Activated T-cell treated with anti-CD3 and anti-CD28 coated beads, Interleukin-2, amount 50 U/mL, for 4 hours (primary cell): ENCODE results near the gene SLC6A17. TPM values are rescaled to one million over a fixed set of nuclear protein-coding genes. Genes with fewer than 3 reads are reported as not detected.

ENCODE experiments used
- ATAC-seq, 2 donors: fragments of 200-7000 bp; cut with Tn5 transposase; one replicate each; pipeline ENCODE4 v1.10.0; 2021
- DNase-seq: peaks from one replicate; pipeline ENCODE4 v3.0.0-alpha.2; 2020
- H3K27me3 Mint-ChIP-seq: one replicate; pipeline ENCODE4 v1.8.0; 2021; ENCODE audit warnings: low read depth, mixed read lengths
- H3K36me3 Mint-ChIP-seq: one replicate; pipeline ENCODE4 v1.8.0; 2022; ENCODE audit warnings: mixed read lengths; ENCODE audit not compliant: insufficient read depth
- H3K4me1 Mint-ChIP-seq: one replicate; pipeline ENCODE4 v1.8.0; 2021; ENCODE audit warnings: low read depth, mixed read lengths
- H3K4me3 Mint-ChIP-seq: one replicate; pipeline ENCODE4 v1.8.0; 2021; ENCODE audit warnings: mild to moderate bottlenecking, moderate library complexity, mixed read lengths
- H3K9me3 Mint-ChIP-seq: one replicate; pipeline ENCODE4 v1.8.0; 2021; ENCODE audit warnings: mixed read lengths
- total RNA-seq, 3 donors: library from RNA; stranded (reverse); gene quantifications; one replicate each; pipeline ENCODE4 v1.2.1, GENCODE V29; 2021

Gene SLC6A17
- total RNA-seq, 3 donors from 2014 or later: 0.05 to 0.10 TPM; not detected in 1

DNA sequence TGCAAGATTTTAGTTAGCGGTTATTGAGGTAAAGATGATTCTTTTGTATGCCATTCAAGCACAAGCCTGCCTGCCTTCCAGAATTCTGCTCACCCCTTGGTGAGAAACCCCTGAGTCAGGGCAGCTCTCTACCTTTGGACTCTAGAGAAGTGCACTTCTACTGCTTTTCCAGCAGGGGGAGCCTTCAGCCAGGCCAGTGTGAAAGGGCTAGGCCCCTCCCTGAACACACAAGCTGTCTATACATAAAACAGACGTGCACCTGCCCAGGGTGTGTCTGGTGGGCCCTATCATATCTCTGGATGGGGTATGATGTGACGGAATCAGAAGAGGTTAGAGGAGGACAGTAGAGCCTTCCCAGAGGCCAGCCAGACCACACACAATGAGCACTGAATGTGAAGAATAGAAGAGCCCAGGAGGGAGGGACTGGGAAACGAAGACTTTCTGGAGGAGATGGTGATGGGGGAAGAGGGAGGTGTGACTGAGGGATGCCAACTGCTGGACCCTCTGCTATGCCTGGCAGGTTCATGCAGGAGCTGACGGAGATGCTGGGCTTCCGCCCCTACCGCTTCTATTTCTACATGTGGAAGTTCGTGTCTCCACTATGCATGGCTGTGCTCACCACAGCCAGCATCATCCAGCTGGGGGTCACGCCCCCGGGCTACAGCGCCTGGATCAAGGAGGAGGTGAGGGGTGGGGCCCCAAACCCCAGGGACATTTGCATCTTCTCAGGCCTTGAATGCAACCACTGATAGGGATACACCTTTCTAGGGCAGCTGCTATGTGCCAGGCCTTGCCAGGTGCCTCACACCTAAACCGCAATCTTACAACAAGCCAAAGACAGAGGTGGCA is 46.8 kb downstream of the SLC6A17 start:
- Mint-ChIP-seq H3K9me3 (no peaks in the 10 kb centered on the region), H3K4me1 (no peaks in the 10 kb centered on the region), H3K27me3 (no peaks in the 10 kb centered on the region), H3K4me3 (no peak overlapping the region), H3K36me3 (no peaks in the 10 kb centered on the region)
- ATAC-seq (peak; percentile 92 to 93), DNase-seq (peak; percentile 39)

DNA sequence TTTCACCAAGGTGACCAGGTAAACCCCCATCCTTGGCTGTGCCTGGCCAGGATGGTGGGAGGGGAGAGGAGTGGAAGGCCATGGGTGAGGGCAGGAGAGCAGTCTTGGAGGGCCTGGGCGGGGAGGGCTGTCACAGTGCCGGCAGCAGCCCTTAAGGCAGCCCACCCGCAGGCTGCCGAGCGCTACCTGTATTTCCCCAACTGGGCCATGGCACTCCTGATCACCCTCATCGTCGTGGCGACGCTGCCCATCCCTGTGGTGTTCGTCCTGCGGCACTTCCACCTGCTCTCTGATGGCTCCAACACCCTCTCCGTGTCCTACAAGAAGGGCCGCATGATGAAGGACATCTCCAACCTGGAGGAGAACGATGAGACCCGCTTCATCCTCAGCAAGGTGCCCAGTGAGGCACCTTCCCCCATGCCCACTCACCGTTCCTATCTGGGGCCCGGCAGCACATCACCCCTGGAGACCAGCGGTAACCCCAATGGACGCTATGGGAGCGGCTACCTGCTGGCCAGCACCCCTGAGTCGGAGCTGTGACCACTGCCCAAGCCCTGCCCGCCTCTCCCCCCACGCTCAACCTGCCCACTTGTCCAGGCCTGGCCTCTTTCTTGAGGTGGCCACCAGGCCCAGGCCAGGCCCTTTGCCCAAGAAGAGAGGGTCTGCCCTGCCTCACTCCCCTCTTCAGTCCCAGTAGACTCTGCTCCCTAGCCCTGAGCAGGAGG is 47.8 kb downstream of the SLC6A17 start:
- Mint-ChIP-seq H3K4me3 (no peak overlapping the region), H3K36me3 (no peaks in the 10 kb centered on the region), H3K9me3 (no peaks in the 10 kb centered on the region), H3K27me3 (no peaks in the 10 kb centered on the region), H3K4me1 (peaks cover 3% of the 10 kb centered on the region)
- DNase-seq (no peak), ATAC-seq (no peak)

DNA sequence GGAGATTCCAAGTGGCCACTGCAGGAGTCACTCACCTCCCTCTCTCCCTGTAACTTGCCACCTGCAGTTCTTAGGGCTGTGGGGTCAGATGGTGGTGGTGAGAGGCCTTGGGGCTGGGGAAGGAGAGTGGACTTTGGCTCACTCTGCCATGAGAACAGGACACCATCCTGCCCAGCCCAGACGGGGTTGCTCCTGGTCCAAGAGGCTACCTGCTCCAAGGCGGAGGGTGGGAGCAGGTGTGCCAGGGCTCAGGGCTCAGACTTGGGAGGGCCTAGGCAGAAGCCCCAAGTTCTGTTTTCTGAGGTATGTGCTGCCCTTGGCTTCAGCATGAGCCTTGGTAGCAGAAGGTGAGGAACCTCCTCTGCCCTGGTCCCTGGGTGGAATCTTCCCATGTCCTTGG is 48.5 kb downstream of the SLC6A17 start:
- no peaks in the 10 kb centered on the region for H3K36me3 Mint-ChIP-seq
- no peaks in the 10 kb centered on the region for H3K9me3 Mint-ChIP-seq
- DNase-seq (no peak), ATAC-seq (no peak)
- no peak overlapping the region for H3K4me3 Mint-ChIP-seq
- no peaks in the 10 kb centered on the region for H3K27me3 Mint-ChIP-seq
- H3K4me1 Mint-ChIP-seq: peaks cover 9% of the 10 kb centered on the region

DNA sequence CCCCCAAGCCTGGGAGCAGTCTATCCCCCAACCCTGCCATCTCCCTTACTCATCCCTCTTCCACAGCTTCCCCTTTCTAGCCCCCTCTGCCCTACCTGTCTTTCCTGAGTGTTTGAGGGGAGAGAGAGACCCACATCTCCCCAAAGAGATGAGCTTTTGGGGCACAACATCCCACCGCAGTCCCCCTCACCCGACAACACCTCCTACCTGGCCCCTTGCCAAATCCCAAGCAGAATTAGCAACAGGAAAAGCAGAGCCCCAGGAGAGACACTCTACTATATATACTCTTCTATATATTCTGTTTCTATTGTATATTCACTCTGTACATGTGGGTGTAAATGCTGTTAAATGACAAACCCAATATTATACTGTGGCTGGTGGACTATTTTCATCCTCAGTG is 49.9 kb downstream of the SLC6A17 start:
- Mint-ChIP-seq H3K4me1 (peaks cover 9% of the 10 kb centered on the region), H3K9me3 (no peaks in the 10 kb centered on the region), H3K4me3 (no peak overlapping the region), H3K36me3 (no peaks in the 10 kb centered on the region), H3K27me3 (no peaks in the 10 kb centered on the region)
- DNase-seq: no peak
- no peak for ATAC-seq

DNA sequence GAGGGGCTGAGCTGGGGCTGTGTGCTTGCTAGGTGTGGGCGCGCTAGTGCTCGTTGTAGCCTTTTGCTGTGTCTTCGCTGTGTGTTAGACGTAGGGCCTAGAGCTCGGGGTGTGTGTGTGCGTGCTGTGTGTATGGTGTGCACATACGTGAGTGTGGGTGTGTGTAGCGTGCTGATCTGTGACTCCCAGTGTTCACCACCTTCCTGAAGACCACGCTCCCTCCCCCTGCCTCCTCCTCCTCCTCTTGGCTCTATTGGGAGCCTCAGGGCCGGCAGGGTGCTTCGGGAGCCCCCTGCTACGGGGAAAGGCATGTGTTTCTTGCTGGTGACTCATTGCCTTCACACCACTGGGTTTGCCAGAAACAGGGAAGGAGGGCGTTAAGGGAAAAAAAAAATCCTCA is 50.4 kb downstream of the SLC6A17 start:
- peaks cover 9% of the 10 kb centered on the region for H3K4me1 Mint-ChIP-seq
- ATAC-seq (no peak), DNase-seq (no peak)
- H3K4me3 Mint-ChIP-seq: no peak overlapping the region
- H3K27me3 Mint-ChIP-seq: no peaks in the 10 kb centered on the region
- no peaks in the 10 kb centered on the region for H3K36me3 Mint-ChIP-seq
- no peaks in the 10 kb centered on the region for H3K9me3 Mint-ChIP-seq

DNA sequence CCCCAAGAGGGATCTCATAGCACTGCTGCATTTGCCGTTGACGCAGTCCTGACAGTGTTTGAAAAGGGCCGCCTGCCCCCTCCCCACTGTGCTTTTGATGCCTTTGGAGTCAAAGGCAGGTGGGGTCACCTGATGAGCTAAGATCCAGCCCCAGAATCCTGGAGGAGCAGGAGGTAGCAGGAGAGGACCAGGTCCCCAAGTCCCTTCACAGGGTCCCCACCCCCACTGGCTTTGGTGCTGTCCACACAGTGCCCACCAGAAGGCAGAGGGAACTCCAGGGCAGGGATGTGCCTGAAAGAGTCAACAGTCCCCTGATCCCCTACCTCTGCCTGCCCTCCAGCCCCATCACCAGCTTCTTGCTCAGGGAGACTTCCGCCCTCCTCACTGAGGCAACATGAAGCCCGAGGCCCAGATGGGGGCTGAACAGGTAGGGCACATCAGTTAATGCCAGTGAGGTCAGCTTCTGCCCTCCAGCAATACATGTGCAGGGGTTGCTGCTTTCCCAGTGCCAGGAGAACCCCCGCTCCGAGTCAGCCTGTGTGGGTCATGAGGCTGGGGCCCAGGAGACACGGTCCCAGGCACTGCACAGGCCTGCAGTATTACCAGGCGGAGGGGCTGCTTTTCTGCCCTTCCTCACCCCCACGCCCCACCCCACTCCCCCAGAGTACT is 51.0 kb downstream of the SLC6A17 start:
- Mint-ChIP-seq H3K36me3 (no peaks in the 10 kb centered on the region), H3K4me1 (peaks cover 9% of the 10 kb centered on the region), H3K4me3 (no peak overlapping the region), H3K27me3 (no peaks in the 10 kb centered on the region), H3K9me3 (no peaks in the 10 kb centered on the region)
- DNase-seq (no peak), ATAC-seq (no peak)

GRCh38 chr1:110203021-110203661 is 52.8 kb downstream of the SLC6A17 start:
- ATAC-seq (peak; percentile 69 to 77), DNase-seq (peak; percentile 63)

DNA sequence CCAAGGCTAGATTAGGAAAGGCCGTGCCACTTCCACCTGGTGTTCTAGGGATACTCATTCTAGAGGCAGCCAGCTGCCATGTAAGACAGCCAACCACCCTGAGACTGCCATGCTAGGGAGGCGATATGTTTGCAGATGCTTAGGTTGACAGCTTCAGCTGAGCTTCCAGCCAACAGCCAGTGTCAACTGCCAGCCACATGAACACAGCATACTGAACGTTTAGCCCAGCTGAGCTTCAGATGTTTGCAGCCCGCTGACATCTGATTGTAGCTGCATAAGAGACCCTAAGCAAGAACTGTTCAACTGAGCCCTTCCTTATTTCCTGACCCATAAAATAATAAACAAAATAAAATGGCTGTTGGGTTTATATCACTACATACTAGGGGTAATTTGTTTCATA is 54.9 kb downstream of the SLC6A17 start:
- Mint-ChIP-seq H3K4me3 (no peak overlapping the region), H3K4me1 (peaks cover 31% of the 10 kb centered on the region), H3K9me3 (no peaks in the 10 kb centered on the region), H3K27me3 (no peaks in the 10 kb centered on the region), H3K36me3 (no peaks in the 10 kb centered on the region)
- ATAC-seq: no peak
- DNase-seq: no peak

More at GRCh38 chr1:110203021-110203661, 52.8 kb downstream of the SLC6A17 start:
- Mint-ChIP-seq H3K4me1 (peaks cover 17% of the 10 kb centered on the region), H3K4me3 (no peak overlapping the region), H3K27me3 (no peaks in the 10 kb centered on the region), H3K36me3 (no peaks in the 10 kb centered on the region), H3K9me3 (no peaks in the 10 kb centered on the region)

DNA sequence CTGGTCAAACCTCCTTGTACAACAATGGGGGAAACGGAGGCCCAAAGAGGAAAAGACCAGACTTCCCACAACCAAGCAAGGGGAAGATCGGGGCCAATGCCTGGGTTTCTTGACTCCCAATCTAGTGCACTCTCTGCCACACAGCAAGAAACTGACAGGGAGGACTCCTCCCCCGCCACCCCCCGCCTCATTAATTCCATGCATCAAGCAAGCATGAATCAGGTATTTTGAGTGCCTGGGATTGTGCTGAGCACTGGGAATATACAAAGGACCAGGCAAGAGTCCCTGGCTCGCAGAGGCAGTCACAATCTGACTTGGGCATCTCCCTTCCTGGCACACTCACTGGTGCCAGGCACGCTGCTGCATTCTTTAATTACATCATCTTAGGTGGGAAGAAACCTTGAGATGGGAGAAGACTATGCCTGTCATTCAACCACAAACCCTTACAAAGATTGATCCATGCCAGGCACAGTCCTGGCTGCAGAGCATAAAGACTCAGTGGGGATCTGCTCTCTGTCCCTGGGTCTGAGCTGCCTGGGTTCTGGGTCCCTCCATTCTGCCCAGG is 55.4 kb downstream of the SLC6A17 start:
- no peaks in the 10 kb centered on the region for H3K27me3 Mint-ChIP-seq
- no peaks in the 10 kb centered on the region for H3K9me3 Mint-ChIP-seq
- peaks cover 31% of the 10 kb centered on the region for H3K4me1 Mint-ChIP-seq
- DNase-seq (no peak), ATAC-seq (no peak)
- no peaks in the 10 kb centered on the region for H3K36me3 Mint-ChIP-seq
- no peak overlapping the region for H3K4me3 Mint-ChIP-seq

DNA sequence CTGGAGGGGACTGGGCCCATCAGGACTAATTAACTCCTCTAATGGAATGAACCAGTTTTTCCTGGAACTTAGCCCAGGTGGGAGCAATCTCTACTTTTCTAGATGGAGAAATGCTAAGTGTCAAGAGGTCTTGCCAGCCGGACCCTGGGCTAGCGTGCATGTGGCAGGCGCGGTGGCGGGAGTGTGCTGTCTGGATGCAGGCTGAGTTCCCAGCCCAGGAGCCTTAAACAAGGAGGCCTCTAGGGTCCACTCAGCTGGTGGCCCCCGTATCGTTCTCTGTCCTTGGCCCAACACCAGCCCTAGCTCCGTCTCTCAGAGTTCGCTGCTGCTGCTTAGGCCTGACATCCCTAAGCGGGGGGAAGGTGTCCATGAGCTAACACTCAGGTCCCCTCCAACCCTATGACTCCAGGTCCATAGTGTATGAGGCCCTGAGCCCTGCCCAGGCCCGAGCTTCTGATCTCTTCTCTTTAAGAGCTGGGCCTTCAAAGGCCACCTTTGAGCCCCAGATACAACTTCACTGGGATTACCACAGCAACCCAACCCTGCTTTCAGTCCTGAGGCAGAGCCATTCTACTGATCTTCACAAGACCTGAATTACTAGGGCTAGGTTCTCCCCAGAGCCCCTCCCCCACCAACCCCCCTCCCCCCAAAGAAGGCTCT is 56.1 kb downstream of the SLC6A17 start:
- Mint-ChIP-seq H3K36me3 (no peaks in the 10 kb centered on the region), H3K4me3 (no peak overlapping the region), H3K9me3 (no peaks in the 10 kb centered on the region), H3K4me1 (peaks cover 32% of the 10 kb centered on the region), H3K27me3 (no peaks in the 10 kb centered on the region)
- no peak for ATAC-seq
- DNase-seq: no peak

DNA sequence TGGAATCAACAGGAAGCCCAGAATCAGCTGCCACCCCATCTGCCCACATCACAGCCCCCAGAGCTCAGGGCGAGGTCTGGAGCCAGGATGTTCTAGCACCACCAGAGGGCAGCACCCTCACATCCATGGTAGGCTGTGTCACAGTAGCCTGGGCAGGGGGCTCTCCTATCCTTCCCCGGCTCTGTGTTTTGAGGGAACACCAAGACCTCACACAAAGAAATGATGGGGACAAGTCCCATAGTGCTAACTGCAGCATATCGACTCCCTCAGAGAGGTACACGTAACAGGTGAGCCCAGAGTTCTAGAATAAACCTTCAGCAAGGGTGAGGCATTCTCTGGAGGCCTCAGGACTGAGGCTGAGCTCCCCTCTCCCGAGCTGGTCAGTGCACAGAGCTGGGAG is 57.5 kb downstream of the SLC6A17 start:
- Mint-ChIP-seq H3K4me3 (no peak overlapping the region), H3K9me3 (no peaks in the 10 kb centered on the region), H3K4me1 (peaks cover 39% of the 10 kb centered on the region), H3K36me3 (no peaks in the 10 kb centered on the region), H3K27me3 (peaks cover 3% of the 10 kb centered on the region)
- peak; percentile 73 for DNase-seq
- peak; percentile 12 to 15 for ATAC-seq

DNA sequence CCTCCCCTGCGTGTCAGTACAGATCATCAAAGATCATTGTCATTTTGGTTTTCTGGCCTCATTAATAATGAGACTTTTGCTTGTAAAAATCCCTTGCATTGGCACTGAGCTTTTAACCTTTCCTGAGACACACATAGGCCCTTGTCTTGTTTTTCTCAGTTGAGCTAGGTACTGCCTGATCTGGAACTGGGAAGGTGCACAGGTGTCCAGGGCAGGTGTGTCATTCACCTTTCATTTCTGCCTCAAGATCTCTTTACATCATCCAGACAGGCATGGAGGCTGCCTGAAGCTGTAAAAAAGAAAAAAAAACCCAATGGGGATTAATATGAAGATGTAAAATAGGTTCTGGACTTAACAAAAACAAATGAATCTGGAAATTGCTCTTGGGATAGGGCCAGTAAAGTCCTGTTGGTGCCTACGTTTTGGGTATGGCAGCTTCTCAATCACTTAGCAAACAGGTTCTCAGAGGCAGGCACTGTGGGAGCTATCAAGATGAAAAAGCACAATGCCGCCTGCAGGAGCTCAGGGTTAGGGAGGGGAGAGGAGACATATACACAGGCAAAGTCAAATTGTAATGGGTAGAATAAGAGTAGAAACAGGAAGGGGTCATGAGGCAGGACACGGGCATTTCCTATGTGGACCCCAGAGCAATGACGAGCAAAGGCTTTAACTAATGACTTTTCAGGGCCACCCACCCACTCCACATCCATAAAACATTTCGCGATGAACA is 58.8 kb downstream of the SLC6A17 start:
- DNase-seq (no peak), ATAC-seq (no peak)
- Mint-ChIP-seq H3K4me1 (peaks cover 37% of the 10 kb centered on the region), H3K4me3 (peak overlapping the region; percentile 81), H3K36me3 (no peaks in the 10 kb centered on the region), H3K9me3 (no peaks in the 10 kb centered on the region), H3K27me3 (peaks cover 3% of the 10 kb centered on the region)
